A549 (cell line): ENCODE data around the gene NPBWR2. TPM values are rescaled to one million over a fixed set of nuclear protein-coding genes. Genes with fewer than 3 reads are reported as not detected.

Experiments used
- BCL3 ChIP-seq: fragments of >200 bp; sonication (Bioruptor Twin); formaldehyde crosslinking; IDR thresholded peaks from 3 replicates; pipeline ENCODE4 v1.6.1; 2016
- BHLHE40 ChIP-seq: IDR thresholded peaks from 2 replicates; pipeline ENCODE4 v1.6.1; 2012; ENCODE audit warnings: low read depth, low read length, inconsistent platforms
- CBX2 ChIP-seq: fragments of 200-600 bp; sonication (generic); IDR thresholded peaks from 2 replicates; pipeline ENCODE4 v1.6.1; 2016; ENCODE audit warnings: low read depth, mild to moderate bottlenecking, borderline replicate concordance
- CBX8 ChIP-seq: fragments of 200-600 bp; sonication (generic); IDR thresholded peaks from 2 replicates; pipeline ENCODE4 v1.6.1; 2016
- CEBPB ChIP-seq, 2 experiments: fragments of >200 bp in 1 of 2; sonication (Bioruptor Twin) in 1 of 2; formaldehyde crosslinking in 1 of 2; IDR thresholded peaks; 2 replicates each; pipeline ENCODE4 v1.6.1; 2012 to 2016
- CHD4 ChIP-seq: fragments of 200-600 bp; sonication (generic); IDR thresholded peaks from 2 replicates; pipeline ENCODE4 v1.6.1; 2016; ENCODE audit warnings: antibody characterized with exemption, mild to moderate bottlenecking, borderline replicate concordance
- E2F6 ChIP-seq: IDR thresholded peaks from 2 replicates; pipeline ENCODE4 v1.6.1; 2012; ENCODE audit warnings: low read depth, borderline replicate concordance
- EHF ChIP-seq: fragments of 250-450 bp; sonication (Bioruptor Pico); IDR thresholded peaks from 2 replicates; pipeline ENCODE4 v1.5.0; 2020; ENCODE audit warnings: mild to moderate bottlenecking
- EHMT2 ChIP-seq: fragments of 200-600 bp; sonication (generic); IDR thresholded peaks from 2 replicates; pipeline ENCODE4 v1.6.1; 2016; ENCODE audit warnings: antibody characterized with exemption, low read depth, mild to moderate bottlenecking, moderate library complexity
- EP300 ChIP-seq, 2 experiments: fragments of >200 bp; sonication (Bioruptor Twin); formaldehyde crosslinking; IDR thresholded peaks; 2 replicates in 1 of 2; 3 replicates in 1 of 2; pipeline ENCODE4 v1.6.1; 2016 to 2017
- ESRRA ChIP-seq: fragments of 150-350 bp; IDR thresholded peaks from 2 replicates; pipeline ENCODE4 v1.6.1; 2014; ENCODE audit warnings: mild to moderate bottlenecking, low read length, borderline replicate concordance
- FOSL2 ChIP-seq, 2 experiments: fragments of 450-650 bp in 1 of 2; fragments of >200 bp in 1 of 2; sonication (Bioruptor Twin) in 1 of 2; formaldehyde crosslinking; IDR thresholded peaks; 2 replicates each; pipeline versions ENCODE4 v1.5.0 to v1.6.1; 2016 to 2020; ENCODE audit warnings: mild to moderate bottlenecking in 1 of 2, moderate library complexity in 1 of 2
- HDAC2 ChIP-seq: fragments of 200-600 bp; sonication (generic); IDR thresholded peaks from 2 replicates; pipeline ENCODE4 v1.6.1; 2016
- HOXA7 ChIP-seq: fragments of 250-450 bp; sonication (Bioruptor Pico); IDR thresholded peaks from 2 replicates; pipeline ENCODE4 v1.5.0; 2020; ENCODE audit warnings: mild to moderate bottlenecking, moderate library complexity
- HOXB5 ChIP-seq: fragments of 250-450 bp; sonication (Bioruptor Pico); IDR thresholded peaks from 2 replicates; pipeline ENCODE4 v1.5.0; 2020; ENCODE audit warnings: mild to moderate bottlenecking, moderate library complexity
- JUN ChIP-seq, 2 experiments: fragments of >200 bp; sonication (Bioruptor Twin); formaldehyde crosslinking; IDR thresholded peaks; 2 replicates in 1 of 2; 3 replicates in 1 of 2; pipeline ENCODE4 v1.6.1; 2016 to 2017
- JUNB ChIP-seq: fragments of >200 bp; sonication (Bioruptor Twin); formaldehyde crosslinking; IDR thresholded peaks from 2 replicates; pipeline ENCODE4 v1.6.1; 2016
- KDM1A ChIP-seq: fragments of 200-600 bp; sonication (generic); IDR thresholded peaks from 2 replicates; pipeline ENCODE4 v1.6.1; 2016; ENCODE audit warnings: low read depth, mild to moderate bottlenecking
- KDM5A ChIP-seq: fragments of 200-600 bp; sonication (generic); IDR thresholded peaks from 2 replicates; pipeline ENCODE4 v1.6.1; 2016; ENCODE audit warnings: antibody characterized with exemption, mild to moderate bottlenecking
- MAFK ChIP-seq: fragments of 450-650 bp; IDR thresholded peaks from 2 replicates; pipeline ENCODE4 v1.6.1; 2014; ENCODE audit not compliant: partially characterized antibody
- MYC ChIP-seq: IDR thresholded peaks from 2 replicates; pipeline ENCODE4 v1.6.1; 2012; ENCODE audit warnings: mild to moderate bottlenecking, inconsistent platforms, low read length, improper control_type of control experiment, borderline replicate concordance
- NFE2L2 ChIP-seq: fragments of 150-350 bp; conservative IDR thresholded peaks from 2 replicates; pipeline ENCODE4 v1.6.1; 2014; ENCODE audit warnings: low read length
- NPAS2 ChIP-seq: fragments of 250-450 bp; sonication (Bioruptor Pico); IDR thresholded peaks from 2 replicates; pipeline ENCODE4 v1.8.0; 2022; ENCODE audit warnings: mild to moderate bottlenecking, moderate library complexity, borderline replicate concordance
- PHF8 ChIP-seq: fragments of 200-600 bp; sonication (generic); IDR thresholded peaks from 2 replicates; pipeline ENCODE4 v1.6.1; 2016; ENCODE audit warnings: low read depth, mild to moderate bottlenecking, antibody characterized with exemption, moderate library complexity, borderline replicate concordance
- POLR2A ChIP-seq: IDR thresholded peaks from 2 replicates; pipeline ENCODE4 v1.6.1; 2012; ENCODE audit warnings: mild to moderate bottlenecking, low read length
- POLR2AphosphoS2 ChIP-seq: conservative IDR thresholded peaks from 2 replicates; pipeline ENCODE4 v1.6.1; 2012; ENCODE audit warnings: low read length, improper control_type of control experiment, inconsistent platforms
- RAD21 ChIP-seq, 2 experiments: fragments of >200 bp in 1 of 2; sonication (Bioruptor Twin) in 1 of 2; formaldehyde crosslinking in 1 of 2; IDR thresholded peaks in 1 of 2; conservative IDR thresholded peaks in 1 of 2; 2 replicates in 1 of 2; 3 replicates in 1 of 2; pipeline ENCODE4 v1.6.1; 2012 to 2018; ENCODE audit warnings: inconsistent platforms in 1 of 2
- RCOR1 ChIP-seq: fragments of 150-350 bp; IDR thresholded peaks from 2 replicates; pipeline ENCODE4 v1.6.1; 2014; ENCODE audit warnings: antibody characterized with exemption, low read length, low read depth
- REST ChIP-seq: fragments of 200-600 bp; sonication (generic); IDR thresholded peaks from 2 replicates; pipeline ENCODE4 v1.6.1; 2016; ENCODE audit warnings: antibody characterized with exemption, mild to moderate bottlenecking, moderate library complexity
- RFX5 ChIP-seq: fragments of 450-650 bp; IDR thresholded peaks from 2 replicates; pipeline ENCODE4 v1.7.1; 2014; ENCODE audit warnings: antibody characterized with exemption, mild to moderate bottlenecking, moderate library complexity
- RNF2 ChIP-seq: fragments of 200-600 bp; sonication (generic); IDR thresholded peaks from 2 replicates; pipeline ENCODE4 v1.6.1; 2016; ENCODE audit warnings: low read depth, mild to moderate bottlenecking, antibody characterized with exemption, moderate library complexity, borderline replicate concordance
- TFCP2L1 ChIP-seq: fragments of 250-450 bp; sonication (Bioruptor Pico); IDR thresholded peaks from 2 replicates; pipeline ENCODE4 v1.5.0; 2021; ENCODE audit warnings: mild to moderate bottlenecking
- TP53 ChIP-seq: fragments of 250-450 bp; sonication (Bioruptor Pico); IDR thresholded peaks from 2 replicates; pipeline ENCODE4 v1.5.0; 2021; ENCODE audit warnings: mild to moderate bottlenecking, moderate library complexity
- ZC3H11A ChIP-seq: fragments of 450-650 bp; IDR thresholded peaks from 2 replicates; pipeline ENCODE4 v1.6.1; 2014; ENCODE audit warnings: antibody characterized with exemption, mild to moderate bottlenecking
- ZNF302 ChIP-seq: fragments of 250-450 bp; sonication (Bioruptor Pico); IDR thresholded peaks from 2 replicates; pipeline ENCODE4 v1.9.0; 2021; ENCODE audit warnings: inconsistent platforms, mild to moderate bottlenecking, moderate library complexity
- ZSCAN20 ChIP-seq: fragments of 250-450 bp; sonication (Bioruptor Pico); IDR thresholded peaks from 2 replicates; pipeline ENCODE4 v1.8.0; 2022; ENCODE audit warnings: mild to moderate bottlenecking, moderate library complexity
- polyA plus RNA-seq, 4 experiments: library from polyadenylated mRNA; depleted of rRNA in 3 of 4; stranded (reverse); fragments of >200 nt; fragmentation: RNase III in 1 of 4; extraction: RNeasy Plus Mini Kit Qiagen cat#74134 plus additional on column Dnase treatment in 1 of 4; gene quantifications; 2 replicates in 3 of 4; 3 replicates in 1 of 4; pipeline ENCODE4 v1.2.3, GENCODE V29; 2011 to 2017
- TF ChIP-seq, protein P1 (sequence below): fragments of 150-350 bp; IDR thresholded peaks from 2 replicates; pipeline ENCODE4 v1.6.1; 2014; ENCODE audit warnings: low read depth, mild to moderate bottlenecking, low read length
- TF ChIP-seq, protein P2 (sequence below): IDR thresholded peaks from 2 replicates; pipeline ENCODE4 v1.6.1; 2012

Gene NPBWR2
- polyA plus RNA-seq, 2 of the 4 experiments (the other 2 are of a cell fraction), result not detected

DNA sequence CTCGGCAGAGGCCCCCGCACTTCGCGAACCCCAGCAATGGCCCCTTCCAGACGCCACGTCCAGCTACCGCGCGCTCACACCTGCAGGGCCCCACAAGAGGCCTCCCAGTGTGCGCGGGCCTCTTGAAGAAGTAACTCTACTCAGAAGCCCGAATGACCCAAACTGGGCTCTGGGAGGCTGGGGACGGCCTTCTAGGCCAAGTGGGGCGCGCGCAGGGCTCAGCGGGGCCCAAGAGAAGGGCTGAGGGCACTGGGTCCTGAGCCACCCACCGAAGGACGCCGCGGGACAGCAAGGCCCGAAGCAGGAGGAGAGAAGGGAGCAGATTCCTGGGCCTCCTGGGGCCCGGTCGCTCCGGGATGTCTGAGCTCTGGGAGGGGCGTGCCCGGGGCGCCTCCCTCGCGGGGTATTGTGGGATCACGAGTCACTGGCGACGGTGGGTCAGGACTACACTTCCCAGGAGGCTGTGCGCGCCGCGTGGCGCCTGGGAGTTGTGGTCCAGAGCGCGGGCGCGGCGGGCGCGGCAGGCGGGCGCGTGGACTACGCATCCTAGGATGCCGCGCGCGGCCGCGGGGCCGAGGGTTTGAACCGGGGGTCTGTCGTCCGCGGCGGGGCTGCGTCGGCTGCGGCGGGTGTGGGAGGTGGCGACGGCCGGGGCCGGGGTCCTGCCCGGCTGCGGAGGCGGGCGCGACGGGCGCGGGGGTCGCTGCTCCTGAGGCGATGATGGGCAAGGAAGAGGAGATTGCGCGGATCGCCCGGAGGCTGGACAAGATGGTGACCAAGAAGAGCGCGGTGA lies 44.6 kb downstream of the NPBWR2 start, which contains the start of gene TCEA2 (continued):
- TF ChIP-seq REST (no peak), RAD21 (conservative IDR thresholded peaks at IDR 0.05 in 1 of 2, IDR thresholded peaks at IDR 0.05 in 1 of 2) (no peak), HOXB5 (no peak), CBX2 (no peak), MAFK (no peak), RFX5 (no peak), HDAC2 (no peak), FOSL2 (IDR thresholded peaks at IDR 0.05) (no peak), FOSL2 (CRISPR knock-in tag; IDR thresholded peaks at IDR 0.05) (no peak), MYC (peak; percentile 90), EHF (CRISPR knock-in tag) (no peak), EHMT2 (no peak), ZSCAN20 (no peak), KDM1A (no peak), RNF2 (no peak), CBX8 (no peak), TFCP2L1 (CRISPR knock-in tag) (no peak), ZNF302 (CRISPR knock-in tag) (no peak), NFE2L2 (no peak), BHLHE40 (no peak), ZC3H11A (no peak), CEBPB (IDR thresholded peaks at IDR 0.05) (no peak), TP53 (CRISPR knock-in tag) (no peak), CHD4 (no peak), KDM5A (no peak), JUNB (no peak), HOXA7 (CRISPR knock-in tag) (no peak), POLR2A (peak; percentile 56), RCOR1 (no peak), JUN (IDR thresholded peaks at IDR 0.05) (peak in 1 of 2 experiments; percentile 81; a peak in 3 of 5 replicates), NPAS2 (no peak), E2F6 (no peak), POLR2AphosphoS2 (no peak), EP300 (IDR thresholded peaks at IDR 0.05) (no peak), PHF8 (peak; percentile 91), BCL3 (peak; percentile 78), ESRRA (no peak)
- TF ChIP-seq, protein P1, sequence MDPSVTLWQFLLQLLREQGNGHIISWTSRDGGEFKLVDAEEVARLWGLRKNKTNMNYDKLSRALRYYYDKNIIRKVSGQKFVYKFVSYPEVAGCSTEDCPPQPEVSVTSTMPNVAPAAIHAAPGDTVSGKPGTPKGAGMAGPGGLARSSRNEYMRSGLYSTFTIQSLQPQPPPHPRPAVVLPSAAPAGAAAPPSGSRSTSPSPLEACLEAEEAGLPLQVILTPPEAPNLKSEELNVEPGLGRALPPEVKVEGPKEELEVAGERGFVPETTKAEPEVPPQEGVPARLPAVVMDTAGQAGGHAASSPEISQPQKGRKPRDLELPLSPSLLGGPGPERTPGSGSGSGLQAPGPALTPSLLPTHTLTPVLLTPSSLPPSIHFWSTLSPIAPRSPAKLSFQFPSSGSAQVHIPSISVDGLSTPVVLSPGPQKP, result no peak
- TF ChIP-seq, protein P2, sequence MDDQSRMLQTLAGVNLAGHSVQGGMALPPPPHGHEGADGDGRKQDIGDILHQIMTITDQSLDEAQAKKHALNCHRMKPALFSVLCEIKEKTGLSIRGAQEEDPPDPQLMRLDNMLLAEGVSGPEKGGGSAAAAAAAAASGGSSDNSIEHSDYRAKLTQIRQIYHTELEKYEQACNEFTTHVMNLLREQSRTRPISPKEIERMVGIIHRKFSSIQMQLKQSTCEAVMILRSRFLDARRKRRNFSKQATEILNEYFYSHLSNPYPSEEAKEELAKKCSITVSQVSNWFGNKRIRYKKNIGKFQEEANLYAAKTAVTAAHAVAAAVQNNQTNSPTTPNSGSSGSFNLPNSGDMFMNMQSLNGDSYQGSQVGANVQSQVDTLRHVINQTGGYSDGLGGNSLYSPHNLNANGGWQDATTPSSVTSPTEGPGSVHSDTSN, result no peak
